ENCODE measurements around the gene NPAS2. TPM values are rescaled to one million over a fixed set of nuclear protein-coding genes. Genes with fewer than 3 reads are reported as not detected.

Gene NPAS2
- total and polyA plus RNA-seq, 7 donors: 8.5 to 56.2 (median 17.3) TPM

GRCh38 chr2:100986157-100986556, 166.2 kb downstream of the NPAS2 start:
- TF ChIP-seq CTCF (IDR thresholded peaks at IDR 0.05): no peak
- ATAC-seq: no peak
- Histone ChIP-seq H3K4me3 (no peak overlapping the region), H3K9me3 (no peaks in the 10 kb centered on the region), H3K27me3 (ENCODE audit: insufficient read depth in 3 of 3, low read length in 2 of 3) (no peaks in the 10 kb centered on the region), H3K27ac (no peak overlapping the region), H3K36me3 (ENCODE audit: insufficient read depth in 1 of 2, low read depth in 1 of 2) (peaks cover 0 to 38% of the 10 kb centered on the region in 2 donors), H3K4me1 (no peaks in the 10 kb centered on the region)
- DNase-seq: no peak
- WGBS, 3 donors: 86 to 90% (median 87%) methylated on average over 11 of the region's 11 CpGs
- intact Hi-C loops (cut with DNase I): loop anchor here (2.0 to 10.0 kb wide), 2 partner anchors 171 to 385 kb away; no protein-coding TSS in a partner anchor

- Histone ChIP-seq H3K9me3 (no peaks in the 10 kb centered on the region), H3K27me3 (ENCODE audit: insufficient read depth in 3 of 3, low read length in 2 of 3) (no peaks in the 10 kb centered on the region), H3K36me3 (ENCODE audit: insufficient read depth in 1 of 2, low read depth in 1 of 2) (peaks cover 0 to 40% of the 10 kb centered on the region in 2 donors), H3K4me1 (no peaks in the 10 kb centered on the region), H3K4me3 (no peak overlapping the region), H3K27ac (no peak overlapping the region)
- 87 to 94% (median 92%) methylated on average over 3 of the region's 3 CpGs for whole genome bisulfite sequencing, 3 donors
- no peak for DNase-seq
- no peak for TF ChIP-seq CTCF (IDR thresholded peaks at IDR 0.05)
- ATAC-seq: no peak
- intact Hi-C loops (cut with DNase I): loop anchor here (2.0 to 10.0 kb wide), 2 partner anchors 173 to 387 kb away; no protein-coding TSS in a partner anchor
These were observed 167.6 kb downstream of the NPAS2 start for GRCh38 chr2:100987536-100987935.

GRCh38 chr2:100987974-100988373, 168.0 kb downstream of the NPAS2 start:
- Histone ChIP-seq H3K4me3 (no peak overlapping the region), H3K4me1 (no peaks in the 10 kb centered on the region), H3K27ac (no peak overlapping the region), H3K36me3 (ENCODE audit: insufficient read depth in 1 of 2, low read depth in 1 of 2) (peaks cover 0 to 37% of the 10 kb centered on the region in 2 donors), H3K27me3 (ENCODE audit: insufficient read depth in 3 of 3, low read length in 2 of 3) (no peaks in the 10 kb centered on the region), H3K9me3 (no peaks in the 10 kb centered on the region)
- ATAC-seq (no peak), DNase-seq (no peak)
- no peak for TF ChIP-seq CTCF (IDR thresholded peaks at IDR 0.05)
- intact Hi-C loops (cut with DNase I): loop anchor here (2.0 to 10.0 kb wide), 2 partner anchors 173 to 387 kb away; no protein-coding TSS in a partner anchor
- 86 to 92% (median 91%) methylated on average over 4 of the region's 4 CpGs for WGBS, 3 donors

GRCh38 chr2:100988630-100989417, 168.9 kb downstream of the NPAS2 start:
- Histone ChIP-seq H3K9me3 (no peaks in the 10 kb centered on the region), H3K27ac (no peak overlapping the region), H3K36me3 (ENCODE audit: insufficient read depth in 1 of 2, low read depth in 1 of 2) (peaks cover 0 to 37% of the 10 kb centered on the region in 2 donors), H3K4me1 (no peaks in the 10 kb centered on the region), H3K27me3 (ENCODE audit: insufficient read depth in 3 of 3, low read length in 2 of 3) (no peaks in the 10 kb centered on the region), H3K4me3 (no peak overlapping the region)
- no peak for ATAC-seq
- TF ChIP-seq CTCF (IDR thresholded peaks at IDR 0.05): no peak
- intact Hi-C loops (cut with DNase I): loop anchor here in 1 of 2 donors (10.0 kb wide), 1 partner anchor 174 kb away; no protein-coding TSS in a partner anchor
- DNase-seq: no peak
- 71 to 80% (median 79%) methylated on average over 8 of the region's 8 CpGs for WGBS, 3 donors
